ENCODE results near the gene IVD. TPM values are rescaled to one million over a fixed set of nuclear protein-coding genes. Genes with fewer than 3 reads are reported as not detected.
A peak's percentile ranks its signal among the peaks of the same experiment; 100 is the strongest.

Gene IVD
- total and polyA plus RNA-seq, 5 experiments from 2014 or later = 48.2 to 120 (median 77.7) TPM

DNA sequence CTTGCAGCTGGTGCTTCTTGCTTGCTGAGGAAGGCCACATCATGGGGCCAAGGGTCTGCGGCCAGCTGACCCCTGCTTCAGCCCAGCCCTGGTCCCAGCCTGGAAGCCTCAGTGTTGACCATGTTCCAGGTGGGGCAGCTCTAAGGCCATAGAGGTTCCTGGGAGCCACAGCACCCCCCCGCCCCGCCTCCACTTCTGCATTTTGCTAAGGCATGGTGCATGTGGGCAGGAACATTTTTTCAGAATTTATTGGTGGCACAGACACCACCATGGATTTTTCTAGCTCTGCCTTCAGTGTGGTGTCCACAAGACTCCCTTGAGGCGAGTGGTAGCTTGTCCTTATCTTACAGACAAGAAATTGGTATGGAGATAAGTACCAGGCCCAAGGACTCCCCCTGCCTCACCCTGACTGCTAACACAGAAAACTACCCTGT lies 63.3 kb downstream of the IVD start:
- POLR2A ChIA-PET = interaction anchor here (0.6 to 2.4 kb wide), 4 partner anchors 11 to 602 kb away, joined by 3 to 11 read pairs (median 4); partner anchors contain the start of gene BAHD1
- H3K36me3 Mint-ChIP-seq = peaks cover 0 to 26% (median 7%) of the 10 kb centered on the region in 3 donors
- H3K4me1 Mint-ChIP-seq = peaks cover 14 to 39% (median 32%) of the 10 kb centered on the region in 4 donors
- no peak for ATAC-seq
- peak overlapping the region in 1 of 10 donors; percentile 52 for H3K4me3 Mint-ChIP-seq
- no peak for DNase-seq
- H3K27ac Mint-ChIP-seq = peak overlapping the region; percentile 67 to 86 (median 76)
- no peaks in the 10 kb centered on the region for H3K27me3 Mint-ChIP-seq
- H3K9me3 Mint-ChIP-seq = no peaks in the 10 kb centered on the region

DNA sequence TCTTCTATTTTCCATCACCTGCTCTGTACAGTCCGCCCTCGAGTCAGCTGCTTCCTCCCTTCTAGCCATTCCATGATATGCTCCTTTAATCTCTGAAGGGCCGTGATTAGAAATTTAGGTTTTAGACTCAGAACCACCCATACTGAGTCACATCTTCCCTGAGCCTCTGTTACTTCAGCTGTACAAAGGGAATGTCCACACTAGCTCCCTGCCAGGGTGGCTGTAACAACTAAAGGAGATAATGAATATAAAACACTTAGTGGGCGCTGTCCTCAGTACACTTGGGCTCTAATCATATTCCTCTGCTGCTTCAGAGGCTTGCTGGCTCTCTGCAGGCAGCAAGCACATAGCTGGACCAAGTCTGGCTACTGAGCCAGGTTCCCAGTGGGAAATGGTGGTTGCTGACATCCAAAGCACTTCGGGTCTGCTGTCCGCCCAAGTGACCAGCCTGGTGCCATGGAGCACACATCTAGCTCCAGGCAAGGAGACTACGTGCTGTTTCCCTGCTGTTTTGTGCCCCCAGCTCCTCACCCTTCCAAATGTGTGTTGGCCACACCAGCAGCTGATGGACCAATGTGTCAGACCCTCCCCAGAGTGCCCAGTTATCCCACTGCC lies 64.3 kb downstream of the IVD start:
- peaks cover 14 to 44% (median 32%) of the 10 kb centered on the region in 4 donors for H3K4me1 Mint-ChIP-seq
- H3K27ac Mint-ChIP-seq = peak overlapping the region; percentile 67 to 93 (median 78)
- POLR2A ChIA-PET = interaction anchor here (0.7 to 2.4 kb wide), 7 partner anchors 10 to 30 kb away, joined by 3 to 25 read pairs (median 4); partner anchors contain the start of gene BAHD1
- H3K27me3 Mint-ChIP-seq = no peaks in the 10 kb centered on the region
- ATAC-seq = no peak
- no peaks in the 10 kb centered on the region for H3K9me3 Mint-ChIP-seq
- H3K36me3 Mint-ChIP-seq = peaks cover 0 to 18% (median 7%) of the 10 kb centered on the region in 3 donors
- no peak for DNase-seq
- peak overlapping the region; percentile 34 to 79 (median 66) for H3K4me3 Mint-ChIP-seq

DNA sequence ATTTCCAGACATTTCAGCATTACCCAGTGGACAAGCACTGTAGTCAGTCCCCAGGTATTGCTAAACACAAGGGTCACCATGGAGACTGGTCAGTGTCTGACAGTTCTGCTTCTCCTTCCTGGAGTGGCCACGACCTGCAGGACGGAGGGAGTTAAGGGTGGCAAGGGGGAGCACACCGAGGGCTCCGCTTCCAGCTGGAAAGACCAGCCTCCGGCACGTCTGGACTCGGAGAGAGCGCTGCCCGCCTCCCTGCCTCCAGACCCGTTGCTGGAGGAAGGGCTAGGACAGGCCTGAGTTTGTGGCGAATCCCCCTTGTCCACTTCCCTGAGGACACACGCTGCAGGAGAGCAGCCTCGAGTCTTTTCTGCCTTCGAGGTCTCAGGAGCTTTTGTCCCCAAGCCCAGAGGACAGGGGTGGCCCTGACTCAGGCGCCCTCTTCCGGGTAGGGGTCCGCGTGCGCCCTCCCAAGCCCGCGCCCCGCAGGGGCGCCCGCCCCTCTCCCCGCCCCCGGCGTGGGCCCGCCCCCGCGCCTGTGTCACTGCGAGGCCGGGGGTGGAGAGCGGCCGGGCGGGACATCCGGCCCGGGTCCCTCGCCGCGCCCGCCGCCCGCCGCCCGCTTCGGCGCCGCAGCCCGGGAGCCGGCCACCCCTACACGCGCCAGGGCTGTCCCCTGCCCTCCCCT lies 65.0 kb downstream of the IVD start, which contains the start of gene CHST14:
CHST14 (plus strand) TSS at position 562 of the 682 bp plus-strand sequence. CDS start 230 bp downstream, outside the sequence.
- ATAC-seq (peak; percentile 77 to 81), DNase-seq (peak; percentile 24 to 78 (median 54))
- Mint-ChIP-seq H3K27me3 (no peaks in the 10 kb centered on the region), H3K27ac (peak within 1 kb of the TSS; percentile 70 to 97 (median 88)), H3K9me3 (no peaks in the 10 kb centered on the region), H3K36me3 (peaks cover 0 to 11% (median 3%) of the 10 kb centered on the region in 3 donors), H3K4me3 (peak within 1 kb of the TSS; percentile 81 to 92 (median 88)), H3K4me1 (peaks cover 12 to 43% (median 31%) of the 10 kb centered on the region in 4 donors)
- POLR2A ChIA-PET = interaction anchor here (0.7 to 2.4 kb wide), 6 partner anchors 9 to 31 kb away, joined by 3 to 25 read pairs (median 4); partner anchors contain the start of gene BAHD1

Other genes starting within 250 kb of the IVD start
- gene BUB1B, start 244.7 kb upstream of the IVD start, total RNA-seq = under 1 TPM; 0.49 to 0.77 TPM
- gene BUB1B, start 244.7 kb upstream of the IVD start, polyA plus RNA-seq = under 1 TPM in 1 of 3 donors, not detected in 2; 0.54 TPM
- gene PAK6, start 166.7 kb upstream of the IVD start, total RNA-seq = not detected
- gene PAK6, start 166.7 kb upstream of the IVD start, polyA plus RNA-seq = 1 to 10 TPM in 1 of 3 donors, not detected in 2; 1.1 TPM
- gene ANKRD63, start 122.7 kb upstream of the IVD start, total RNA-seq = under 1 TPM in 1 of 2 experiments, not detected in 1; 0.31 TPM
- gene ANKRD63, start 122.7 kb upstream of the IVD start, polyA plus RNA-seq = under 1 TPM in 1 of 3 donors, not detected in 2; 0.20 TPM
- 100 to 1,000 TPM; 156 to 166 TPM for gene PLCB2, start 97.9 kb upstream of the IVD start, total RNA-seq
- gene PLCB2, start 97.9 kb upstream of the IVD start, polyA plus RNA-seq = 10 to 100 TPM; 14.5 to 23.0 (median 22.2) TPM
- 1 to 10 TPM; 6.2 to 8.1 TPM for gene INAFM2, start 82.1 kb upstream of the IVD start, total RNA-seq
- 1 to 10 TPM in 2 of 3 donors, under 1 TPM in 1; 0.69 to 2.5 (median 1.9) TPM for gene INAFM2, start 82.1 kb upstream of the IVD start, polyA plus RNA-seq
- gene CCDC9B, start 64.9 kb upstream of the IVD start, total RNA-seq = 1 to 10 TPM; 1.4 to 1.5 TPM
- under 1 TPM in 2 of 3 donors, not detected in 1; 0.08 to 0.62 TPM for gene CCDC9B, start 64.9 kb upstream of the IVD start, polyA plus RNA-seq
- not detected for gene PHGR1, start 54.8 kb upstream of the IVD start, total RNA-seq
- gene PHGR1, start 54.8 kb upstream of the IVD start, polyA plus RNA-seq = not detected
- gene DISP2, start 47.6 kb upstream of the IVD start, total RNA-seq = under 1 TPM; 0.31 to 0.52 TPM
- gene DISP2, start 47.6 kb upstream of the IVD start, polyA plus RNA-seq = under 1 TPM; 0.02 to 0.73 (median 0.42) TPM
- 1 to 10 TPM; 8.4 to 8.8 TPM for gene KNSTRN, start 23.1 kb upstream of the IVD start, total RNA-seq
- gene KNSTRN, start 23.1 kb upstream of the IVD start, polyA plus RNA-seq = 1 to 10 TPM; 2.1 to 2.8 (median 2.4) TPM
- 10 to 100 TPM; 37.1 to 37.6 TPM for gene BAHD1, start 35.2 kb downstream of the IVD start, total RNA-seq
- gene BAHD1, start 35.2 kb downstream of the IVD start, polyA plus RNA-seq = 1 to 10 TPM; 1.5 to 3.3 (median 1.7) TPM
- gene CHST14, start 65.2 kb downstream of the IVD start, total RNA-seq = 1 to 10 TPM; 8.2 to 9.8 TPM
- 1 to 10 TPM in 1 of 3 donors, under 1 TPM in 2; 0.74 to 1.2 (median 0.77) TPM for gene CHST14, start 65.2 kb downstream of the IVD start, polyA plus RNA-seq
- gene CCDC32, start 159.2 kb downstream of the IVD start, total RNA-seq = 10 to 100 TPM; 31.7 to 31.8 TPM
- 10 to 100 TPM; 40.4 to 43.2 (median 40.5) TPM for gene CCDC32, start 159.2 kb downstream of the IVD start, polyA plus RNA-seq
- 10 to 100 TPM; 15.6 to 15.7 TPM for gene RPUSD2, start 163.5 kb downstream of the IVD start, total RNA-seq
- gene RPUSD2, start 163.5 kb downstream of the IVD start, polyA plus RNA-seq = 10 to 100 TPM; 18.7 to 23.3 (median 22.2) TPM
- gene KNL1, start 188.5 kb downstream of the IVD start, total RNA-seq = under 1 TPM; 0.14 to 0.21 TPM
- gene KNL1, start 188.5 kb downstream of the IVD start, polyA plus RNA-seq = under 1 TPM in 1 of 3 donors, not detected in 2; 0.03 TPM

Data from naive thymus-derived CD8-positive, alpha-beta T cell (primary cell).